Measurements from ENCODE around the gene RAB8A. TPM values are rescaled to one million over a fixed set of nuclear protein-coding genes. Genes with fewer than 3 reads are reported as not detected.

Gene RAB8A
- total RNA-seq (2014; rRNA removed; shearing (Covaris generic)) = 55.5 and 62.9 TPM in 2 replicates

DNA sequence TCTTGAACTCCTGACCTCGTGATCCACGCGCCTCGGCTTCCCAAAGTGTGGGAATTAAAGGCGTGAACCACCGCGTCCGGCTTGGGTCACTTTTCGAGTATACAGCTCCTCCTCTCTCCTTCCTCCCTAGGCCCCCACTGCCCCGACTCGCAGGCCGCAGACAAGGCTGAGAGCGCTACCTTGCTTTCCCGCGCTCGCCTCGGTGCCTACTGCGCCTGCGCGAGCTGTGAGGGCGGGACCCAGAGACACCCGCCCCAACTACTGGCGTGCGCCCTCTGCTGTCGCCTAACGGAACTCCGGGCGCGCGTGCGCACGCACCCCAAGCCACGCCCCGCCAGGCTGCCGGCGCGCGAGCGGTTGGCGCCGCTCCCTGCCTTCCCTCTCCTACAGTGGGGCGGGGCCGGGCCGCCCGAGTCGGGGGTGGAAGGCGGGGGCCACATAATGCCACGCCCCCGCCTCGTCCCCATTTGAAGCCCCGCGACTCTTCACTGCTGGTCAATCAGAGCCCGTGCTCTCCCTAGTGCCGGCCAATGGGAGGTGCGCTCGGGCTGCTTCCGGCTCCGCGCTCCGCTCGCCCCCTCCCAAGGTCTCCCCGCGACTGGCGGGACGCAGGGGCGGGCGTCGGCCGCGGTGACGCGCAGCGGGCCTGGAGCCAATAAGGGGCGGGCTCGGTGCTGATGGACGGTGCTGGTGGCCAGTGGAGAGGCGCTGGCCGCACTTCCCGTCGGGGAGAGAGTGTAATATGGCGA, at the start of gene RAB8A:
Gene RAB8A, plus strand, starts transcription at position 730 of the 749 bp plus-strand sequence. Its CDS starts 13 bp downstream, at position 743.

DNA sequence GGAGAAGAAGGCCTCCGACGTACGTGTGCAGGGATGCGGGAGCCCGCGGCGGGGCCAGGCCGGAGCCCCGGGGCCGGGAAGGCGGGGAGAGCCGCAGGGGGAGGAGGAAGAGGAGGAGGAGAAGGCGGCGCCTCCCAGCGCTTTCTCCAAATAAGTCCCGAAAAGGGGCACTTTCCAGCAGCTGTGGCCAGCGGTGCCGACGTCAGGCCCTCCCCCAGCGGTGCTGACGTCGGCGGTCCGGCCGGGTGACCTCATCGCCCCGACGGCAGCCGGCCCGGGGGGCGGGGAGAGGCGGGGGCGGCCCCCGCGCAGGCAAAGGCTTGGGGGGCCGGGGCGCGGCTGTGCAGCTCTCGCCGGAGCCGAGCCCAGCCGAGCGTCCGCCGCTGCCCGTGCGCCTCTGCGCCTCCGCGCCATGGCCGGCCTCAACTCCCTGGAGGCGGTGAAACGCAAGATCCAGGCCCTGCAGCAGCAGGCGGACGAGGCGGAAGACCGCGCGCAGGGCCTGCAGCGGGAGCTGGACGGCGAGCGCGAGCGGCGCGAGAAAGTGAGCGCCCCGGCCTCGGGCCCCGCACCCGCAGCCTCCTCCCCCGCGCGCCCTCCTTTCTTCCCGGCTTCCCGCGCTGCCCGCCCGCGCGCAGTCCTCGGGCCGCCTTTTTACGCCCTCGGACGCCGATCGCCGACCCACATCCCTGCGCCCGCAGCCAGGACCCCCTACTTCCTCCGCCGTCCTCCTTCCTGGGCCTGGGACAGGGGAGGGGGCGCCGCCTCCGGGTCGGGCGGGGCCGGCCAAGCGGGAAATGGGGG, 35.3 kb upstream of the RAB8A start, which contains the start of gene TPM4:
Gene TPM4, plus strand, starts transcription at position 342 of the 804 bp plus-strand sequence. Its CDS starts 71 bp downstream, at position 413.

DNA sequence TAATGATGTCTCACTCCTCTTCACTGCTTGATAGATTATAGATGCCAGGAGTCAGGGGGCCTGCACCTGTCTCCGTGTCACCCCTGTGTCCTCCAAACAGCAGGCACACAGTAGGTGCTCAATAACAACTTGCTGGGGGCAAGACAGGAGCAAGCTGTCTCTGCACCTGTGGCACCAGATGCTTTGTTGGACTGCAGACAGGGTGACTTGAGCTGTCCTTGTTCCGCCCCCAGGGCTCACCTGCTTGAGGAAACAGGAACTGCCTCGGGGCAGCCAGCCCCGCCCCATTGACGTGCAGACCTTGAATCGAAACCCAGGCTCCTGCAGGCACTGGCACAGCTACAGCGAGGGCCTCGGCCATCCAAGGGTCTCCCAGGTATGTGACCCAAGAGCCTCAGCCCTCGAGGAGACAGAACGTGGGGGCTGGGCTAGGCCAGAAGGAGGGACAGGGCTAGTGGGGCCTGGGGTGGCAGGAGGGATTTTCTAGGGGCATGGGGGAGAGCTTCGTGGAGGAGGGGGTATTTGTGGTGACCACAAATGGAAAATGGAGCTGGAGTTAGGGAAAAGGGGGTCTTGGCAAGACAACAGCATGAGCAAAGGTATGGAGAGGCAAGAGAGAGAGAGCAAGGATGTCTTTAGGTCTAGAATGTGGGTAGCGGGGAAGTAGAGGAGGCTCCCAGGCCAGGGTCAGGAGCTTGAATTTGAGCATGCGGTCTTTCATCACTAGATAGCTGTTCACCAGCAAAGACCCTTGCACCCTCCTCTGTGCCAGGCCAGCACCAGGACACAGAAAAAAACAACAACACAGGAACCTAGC, 31.9 kb downstream of the RAB8A start, which contains the start of gene HSH2D:
Gene HSH2D, plus strand, starts transcription at position 287 of the 817 bp plus-strand sequence. CDS start 5,066 bp downstream, outside the sequence.

Other genes with a start within 250 kb of the RAB8A start
- gene CYP4F2, start 213.8 kb upstream of the RAB8A start, total RNA-seq (2014; rRNA removed; shearing (Covaris generic)) = 0.26 and 0.42 TPM in 2 replicates
- 0.58 and 0.72 TPM in 2 replicates for gene CYP4F11, start 177.4 kb upstream of the RAB8A start, total RNA-seq (2014; rRNA removed; shearing (Covaris generic))
- gene OR10H4, start 162.9 kb upstream of the RAB8A start, total RNA-seq (2014; rRNA removed; shearing (Covaris generic)) = not detected in 2 replicates
- 351 and 372 TPM in 2 replicates for gene TPM4, start 35.4 kb upstream of the RAB8A start, total RNA-seq (2014; rRNA removed; shearing (Covaris generic))
- not detected in 2 replicates for gene HSH2D, start 31.8 kb downstream of the RAB8A start, total RNA-seq (2014; rRNA removed; shearing (Covaris generic))
- gene CIB3, start 61.6 kb downstream of the RAB8A start, total RNA-seq (2014; rRNA removed; shearing (Covaris generic)) = not detected in 2 replicates
- gene FAM32A, start 73.5 kb downstream of the RAB8A start, total RNA-seq (2014; rRNA removed; shearing (Covaris generic)) = 241 and 257 TPM in 2 replicates
- gene AP1M1, start 86.0 kb downstream of the RAB8A start, total RNA-seq (2014; rRNA removed; shearing (Covaris generic)) = 129 and 132 TPM in 2 replicates
- gene KLF2, start 212.9 kb downstream of the RAB8A start, total RNA-seq (2014; rRNA removed; shearing (Covaris generic)) = 1.7 and 2.5 TPM in 2 replicates